DND-41 (cell line): ENCODE data around the gene KLHL11.

Source experiments
- ATAC-seq: fragments of 200-7000 bp; cut with Tn5 transposase; 3 replicates; pipeline ENCODE4 v1.9.1; 2021; ENCODE audit warnings: low read depth; ENCODE audit not compliant: insufficient read depth
- DNase-seq: peaks from one replicate; pipeline ENCODE4 v3.0.0-alpha.2; 2020
- H2AFZ ChIP-seq: 2 replicates; pipeline ENCODE4 v1.6.0; 2012; ENCODE audit warnings: low read depth, low read length
- H3K27ac ChIP-seq: 2 replicates; pipeline ENCODE4 v1.5.1; 2012; ENCODE audit warnings: low read length, inconsistent platforms
- H3K27me3 ChIP-seq: fragments of 200-600 bp; sonication (generic); 2 replicates; pipeline ENCODE4 v1.6.0; 2012; ENCODE audit warnings: low read length, mild to moderate bottlenecking, inconsistent platforms; ENCODE audit not compliant: insufficient read depth, poor library complexity
- H3K36me3 ChIP-seq: 2 replicates; pipeline ENCODE4 v1.5.1; 2012; ENCODE audit warnings: low read length, inconsistent platforms; ENCODE audit not compliant: insufficient read depth
- H3K4me1 ChIP-seq: 2 replicates; pipeline ENCODE4 v1.5.1; 2012; ENCODE audit warnings: mild to moderate bottlenecking, low read length; ENCODE audit not compliant: insufficient read depth
- H3K4me2 ChIP-seq: 2 replicates; pipeline ENCODE4 v1.6.0; 2012; ENCODE audit warnings: mild to moderate bottlenecking, moderate library complexity, low read length, inconsistent platforms; ENCODE audit not compliant: insufficient read depth
- H3K4me3 ChIP-seq, 2 experiments: fragments of 200-600 bp in 1 of 2; shearing (Covaris generic) in 1 of 2; 2 replicates each; pipeline ENCODE4 v1.5.1; 2012 to 2016; ENCODE audit warnings: inconsistent platforms in 2 of 2, low read length in 2 of 2, mild to moderate bottlenecking in 2 of 2, low read depth in 1 of 2, moderate library complexity in 1 of 2
- H3K79me2 ChIP-seq: 2 replicates; pipeline ENCODE4 v1.6.0; 2012; ENCODE audit warnings: low read length, inconsistent platforms; ENCODE audit not compliant: insufficient read depth
- H3K9ac ChIP-seq: 2 replicates; pipeline ENCODE4 v1.6.0; 2012; ENCODE audit warnings: low read depth, mild to moderate bottlenecking, inconsistent platforms, low read length, moderate library complexity
- H3K9me3 ChIP-seq: 2 replicates; pipeline ENCODE4 v1.5.1; 2012; ENCODE audit warnings: low read length, moderate library complexity, mild to moderate bottlenecking, inconsistent platforms; ENCODE audit not compliant: insufficient read depth, severe bottlenecking
- H4K20me1 ChIP-seq: 2 replicates; pipeline ENCODE4 v1.6.0; 2012; ENCODE audit warnings: low read length; ENCODE audit not compliant: insufficient read depth
- CTCF ChIP-seq: IDR thresholded peaks from 2 replicates; pipeline ENCODE4 v1.5.1; 2012; ENCODE audit warnings: borderline replicate concordance, low read length, moderate library complexity, mild to moderate bottlenecking; ENCODE audit not compliant: poor library complexity, severe bottlenecking; ENCODE audit errors: extremely low read depth
- EZH2 ChIP-seq: IDR thresholded peaks from 3 replicates; pipeline ENCODE4 v1.6.1; 2012; ENCODE audit warnings: borderline replicate concordance, low read depth, mild to moderate bottlenecking, moderate library complexity, low read length, inconsistent platforms; ENCODE audit not compliant: severe bottlenecking

The KLHL11 gene

GRCh38 chr17:41895617-41896016 is 30.4 kb upstream of the KLHL11 start:
- Histone ChIP-seq H3K36me3 (peaks cover 96% of the 10 kb centered on the region), H3K4me1 (no peaks in the 10 kb centered on the region), H2AFZ (no peak overlapping the region), H3K4me2 (no peak overlapping the region), H3K27me3 (no peaks in the 10 kb centered on the region), H3K27ac (no peak overlapping the region), H4K20me1 (peaks cover 30% of the 10 kb centered on the region), H3K9me3 (no peaks in the 10 kb centered on the region), H3K9ac (no peak overlapping the region), H3K4me3 (no peak overlapping the region), H3K79me2 (no peaks in the 10 kb centered on the region; the same call in 1 of the 2 replicates)
- DNase-seq: no peak
- no peak for ATAC-seq
- no peak for TF ChIP-seq CTCF
- no peak for TF ChIP-seq EZH2

- Histone ChIP-seq H3K9me3 (no peaks in the 10 kb centered on the region), H3K4me3 (no peak overlapping the region), H2AFZ (no peak overlapping the region), H3K27ac (no peak overlapping the region), H3K9ac (no peak overlapping the region), H3K36me3 (peaks cover 95% of the 10 kb centered on the region), H3K27me3 (no peaks in the 10 kb centered on the region), H3K4me2 (no peak overlapping the region), H3K79me2 (no peaks in the 10 kb centered on the region; the same call in 1 of the 2 replicates), H4K20me1 (peaks cover 30% of the 10 kb centered on the region), H3K4me1 (no peaks in the 10 kb centered on the region)
- no peak for ATAC-seq
- TF ChIP-seq EZH2 (no peak), CTCF (no peak)
- no peak for DNase-seq
Measured at GRCh38 chr17:41894791-41895331, 29.6 kb upstream of the KLHL11 start.

GRCh38 chr17:41893384-41893783 is 28.2 kb upstream of the KLHL11 start:
- Histone ChIP-seq H3K79me2 (no peaks in the 10 kb centered on the region; the same call in 1 of the 2 replicates), H3K4me3 (no peak overlapping the region), H3K9ac (no peak overlapping the region), H2AFZ (no peak overlapping the region), H3K9me3 (no peaks in the 10 kb centered on the region), H4K20me1 (peaks cover 34% of the 10 kb centered on the region), H3K27ac (no peak overlapping the region), H3K4me2 (no peak overlapping the region), H3K36me3 (peaks cover 95% of the 10 kb centered on the region), H3K27me3 (no peaks in the 10 kb centered on the region), H3K4me1 (no peaks in the 10 kb centered on the region)
- TF ChIP-seq CTCF: no peak
- TF ChIP-seq EZH2: no peak
- ATAC-seq (no peak), DNase-seq (no peak)
